GM18507 (cell line): Measurements from ENCODE around the gene CEACAM18.

Source experiments
- DNase-seq: peaks from one replicate; pipeline ENCODE4 v3.0.0; 2011; ENCODE audit warnings: low read depth; ENCODE audit not compliant: insufficient read length; ENCODE audit errors: extremely low spot score
- FAIRE-seq: peaks from 2 replicates; lab custom pipeline; 2011; peaks lifted over from hg19 to GRCh38; lab: Jason Lieb, UNC

Gene CEACAM18

DNA sequence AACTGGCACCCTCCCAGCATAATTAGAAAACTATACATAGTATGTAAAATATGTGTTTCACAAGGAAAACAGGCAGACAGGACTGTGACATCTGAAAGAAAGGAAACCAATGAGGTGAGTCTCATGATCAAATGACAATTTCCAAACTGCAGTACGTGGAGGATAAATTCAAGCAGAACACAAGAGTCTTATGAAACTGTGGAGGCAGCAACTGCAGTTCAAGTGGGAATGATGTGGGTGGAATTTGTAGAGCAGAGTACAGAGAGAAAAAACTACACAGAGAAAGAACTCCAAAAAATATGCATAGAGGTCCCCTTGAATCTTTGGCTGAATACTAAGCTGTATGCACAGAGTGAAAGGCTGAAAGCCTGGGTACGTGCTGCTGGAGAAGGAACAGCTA lies 43.4 kb downstream of the CEACAM18 start:
- FAIRE-seq, result no peak
- no peak for DNase-seq

DNA sequence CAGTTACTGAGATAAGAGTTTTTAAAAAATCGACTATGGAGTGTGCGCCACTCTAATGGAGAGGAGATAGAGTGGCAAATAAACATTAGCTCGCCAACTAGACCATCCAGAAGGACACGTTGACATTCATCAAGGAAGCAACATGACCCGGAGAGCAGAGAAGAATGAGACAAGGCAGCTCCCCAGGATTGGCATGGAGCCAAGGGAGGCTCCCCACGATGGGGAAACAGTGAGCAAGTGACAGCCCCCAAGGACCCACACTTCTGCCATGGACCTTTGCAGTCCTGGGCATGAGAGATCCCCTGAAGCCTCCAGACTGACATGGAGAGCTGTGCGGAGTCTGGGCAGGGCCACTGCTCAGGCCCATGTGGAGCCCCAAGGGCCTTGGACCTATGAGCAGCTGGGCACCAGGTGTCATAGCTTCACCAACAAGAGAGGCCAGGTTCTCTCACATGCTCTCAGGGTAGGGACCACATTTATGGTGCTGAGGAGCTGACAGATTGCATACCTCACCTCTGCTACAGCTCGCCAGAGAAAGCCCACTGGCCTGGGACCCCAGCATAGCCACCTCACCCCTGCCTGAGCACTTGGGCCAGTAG lies 46.4 kb downstream of the CEACAM18 start:
- no peak for FAIRE-seq
- no peak for DNase-seq

DNA sequence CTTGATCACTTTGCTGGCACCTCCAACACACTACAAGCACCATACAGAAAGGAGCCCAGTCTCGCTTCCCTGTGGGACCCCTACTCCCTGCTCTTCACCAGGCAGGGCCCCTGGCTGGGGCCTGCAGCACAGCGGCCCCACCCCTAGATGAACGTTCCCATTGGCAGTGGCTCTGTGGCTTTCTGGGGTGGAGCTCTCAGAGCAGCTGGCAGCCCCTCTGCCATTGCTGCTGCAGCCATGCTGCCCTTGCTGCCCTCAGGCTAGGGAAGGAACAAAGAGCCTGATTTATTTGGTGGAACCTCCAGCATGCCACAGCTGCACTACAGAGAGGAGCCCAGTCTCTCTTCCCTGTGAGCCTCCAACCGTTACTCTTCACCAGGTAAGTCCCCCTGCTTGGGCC lies 47.3 kb downstream of the CEACAM18 start:
- no peak for DNase-seq
- FAIRE-seq, result no peak

DNA sequence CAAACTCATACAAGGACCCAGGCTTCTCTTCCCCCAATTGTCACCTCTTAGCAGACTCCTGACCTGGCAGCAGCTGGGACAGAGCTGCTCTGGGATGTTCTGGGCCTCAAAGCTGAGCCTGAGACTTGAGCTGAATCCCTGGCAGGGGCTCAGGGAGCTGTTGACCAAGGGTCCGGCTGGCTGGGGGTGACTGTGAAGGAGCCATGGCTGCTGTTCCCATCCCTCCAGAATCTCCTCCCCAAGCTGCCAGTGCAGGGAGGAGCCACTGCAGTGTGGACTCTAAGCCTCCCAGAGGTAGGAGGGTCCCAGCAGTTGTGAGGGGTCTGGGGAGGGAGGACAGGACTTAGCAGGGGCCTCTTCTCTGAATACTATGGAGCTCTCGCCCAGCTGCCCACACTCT lies 51.0 kb downstream of the CEACAM18 start:
- DNase-seq, result no peak
- no peak for FAIRE-seq

DNA sequence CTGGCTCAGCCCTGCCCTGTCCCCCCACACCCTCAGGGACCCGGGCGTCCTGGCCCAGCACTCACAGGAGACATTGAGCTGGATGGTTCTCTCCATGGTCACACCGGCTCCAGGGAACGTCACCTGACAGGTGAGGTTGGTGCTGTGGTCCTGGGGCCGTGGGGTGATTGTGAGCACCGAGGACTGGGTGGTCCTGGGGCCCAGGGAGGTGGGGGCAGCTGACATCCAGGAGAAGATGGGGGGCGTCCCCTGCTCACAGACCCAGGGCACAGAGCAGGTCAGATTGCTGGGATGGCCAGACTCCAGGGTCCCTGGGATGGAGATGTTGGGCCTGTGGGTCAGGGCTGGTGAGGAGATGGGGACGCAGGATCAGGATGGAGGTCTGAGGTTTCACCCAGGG lies 52.3 kb downstream of the CEACAM18 start:
- FAIRE-seq, result no peak
- no peak for DNase-seq

DNA sequence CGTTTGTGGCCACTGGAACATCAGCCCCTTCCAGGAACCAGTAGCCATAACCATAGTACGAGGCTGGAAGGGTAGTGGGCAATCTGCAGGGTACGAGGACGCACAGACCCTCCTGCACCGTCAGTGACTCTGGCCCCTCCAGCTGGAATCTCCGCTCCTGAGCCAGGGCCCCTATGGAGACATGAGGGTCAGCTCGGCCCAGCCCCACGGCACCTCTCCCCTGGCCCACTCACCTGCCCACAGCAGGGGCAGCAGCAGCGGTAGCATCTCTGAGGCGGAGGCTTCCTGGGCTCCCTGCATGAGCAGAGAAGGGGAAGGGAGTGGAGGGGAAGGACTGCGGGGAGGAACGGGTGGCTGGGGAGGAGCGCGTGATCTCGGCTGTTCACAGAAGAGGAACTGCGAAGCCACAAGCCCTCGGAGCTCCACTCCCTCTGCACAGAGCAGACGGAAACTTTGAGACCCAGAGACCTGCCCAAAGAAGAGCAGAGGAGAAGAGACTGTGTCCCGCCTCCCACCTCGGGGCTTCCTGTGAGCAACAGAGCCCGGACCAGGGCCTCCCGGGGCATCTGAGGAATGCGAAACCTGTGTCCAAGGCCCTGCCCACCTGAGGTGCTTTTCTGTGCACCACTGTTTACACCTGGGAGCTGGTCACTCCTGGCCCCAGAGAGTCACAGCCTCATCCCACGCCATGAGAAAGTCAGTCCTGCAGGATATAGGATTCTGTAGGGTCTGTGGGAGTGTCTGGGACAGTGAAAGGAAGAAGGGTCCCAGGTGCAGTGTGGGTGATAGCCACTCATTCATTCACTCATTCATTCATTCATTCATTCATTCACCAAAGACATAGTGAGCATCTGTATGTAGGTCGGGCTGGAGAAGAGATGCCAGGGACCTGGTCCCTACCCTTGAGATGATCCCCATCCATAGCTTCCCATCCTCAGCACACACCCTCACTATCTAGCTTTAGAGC lies 53.3 kb downstream of the CEACAM18 start, which contains the start of gene SIGLEC6:
TSS of gene SIGLEC6 (minus strand) at position 322 of the 967 bp plus-strand sequence. CDS start at position 300, 22 bp downstream.
- DNase-seq (peak; percentile 39), FAIRE-seq (peak; percentile 84)

DNA sequence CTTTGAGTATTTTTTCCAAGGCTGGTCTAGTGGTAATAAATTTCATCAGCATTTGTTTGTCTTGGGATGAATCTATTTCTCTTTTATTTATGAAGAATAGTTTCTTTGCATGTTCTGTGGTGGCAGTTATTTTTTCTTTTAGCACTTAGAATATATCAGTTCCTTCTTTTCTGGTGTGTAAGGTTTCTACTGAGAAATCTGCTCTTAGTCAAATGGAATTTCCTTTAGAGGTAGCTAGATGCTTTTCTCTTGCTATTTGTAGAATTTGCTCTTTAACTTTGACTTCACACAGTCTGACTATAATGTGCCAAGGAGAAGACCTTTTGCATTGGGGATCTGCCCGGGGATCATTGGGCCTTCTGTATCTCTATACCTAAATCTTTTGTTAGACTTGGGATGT lies 57.2 kb downstream of the CEACAM18 start:
- FAIRE-seq, result peak; percentile 45

DNA sequence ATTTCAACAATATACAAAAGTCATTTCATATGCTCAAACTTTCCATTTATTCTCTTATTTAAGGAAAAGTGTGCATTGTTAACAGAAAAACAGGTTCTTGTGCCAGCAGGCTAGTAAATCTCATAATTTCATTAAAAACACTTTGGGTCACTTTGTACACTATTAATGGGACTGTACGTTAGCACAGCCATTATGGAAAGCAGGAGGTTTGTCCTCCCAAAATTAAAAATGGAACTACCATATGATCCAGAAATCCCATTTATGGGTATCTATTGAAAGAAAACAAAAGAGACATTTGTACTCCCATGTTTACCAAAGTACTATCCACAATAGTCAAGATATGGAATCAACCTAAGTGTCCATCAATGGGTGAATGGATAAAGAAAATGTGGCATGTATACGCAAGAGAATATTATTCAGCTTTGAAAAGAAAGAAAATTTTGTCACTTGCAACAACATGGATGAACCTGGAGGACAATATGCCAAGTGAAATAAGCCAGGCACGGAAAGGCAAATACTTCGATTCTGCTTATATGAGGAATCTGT lies 61.6 kb downstream of the CEACAM18 start:
- FAIRE-seq, result no peak

More for the DNA sequence above, 57.2 kb downstream of the CEACAM18 start:
- no peak for DNase-seq

More for the DNA sequence above, 61.6 kb downstream of the CEACAM18 start:
- DNase-seq, result no peak
